Body of pancreas (tissue), 4 donors: ENCODE measurements around the gene CRYBG2.

Experiments
- CTCF ChIP-seq, 7 experiments: fragments of 450-650 bp in 4 of 7; fragments of 200-600 bp in 3 of 7; sonication (generic) in 3 of 7; IDR thresholded peaks; one replicate each; pipeline ENCODE4 v1.5.1; 2016 to 2019; ENCODE audit warnings: antibody characterized with exemption in 7 of 7
- POLR2A ChIP-seq, 3 donors: fragments of 450-650 bp; IDR thresholded peaks; one replicate each; pipeline ENCODE4 v1.6.1; 2016; ENCODE audit warnings: antibody characterized with exemption in 3 of 3, mild to moderate bottlenecking in 2 of 3

DNA sequence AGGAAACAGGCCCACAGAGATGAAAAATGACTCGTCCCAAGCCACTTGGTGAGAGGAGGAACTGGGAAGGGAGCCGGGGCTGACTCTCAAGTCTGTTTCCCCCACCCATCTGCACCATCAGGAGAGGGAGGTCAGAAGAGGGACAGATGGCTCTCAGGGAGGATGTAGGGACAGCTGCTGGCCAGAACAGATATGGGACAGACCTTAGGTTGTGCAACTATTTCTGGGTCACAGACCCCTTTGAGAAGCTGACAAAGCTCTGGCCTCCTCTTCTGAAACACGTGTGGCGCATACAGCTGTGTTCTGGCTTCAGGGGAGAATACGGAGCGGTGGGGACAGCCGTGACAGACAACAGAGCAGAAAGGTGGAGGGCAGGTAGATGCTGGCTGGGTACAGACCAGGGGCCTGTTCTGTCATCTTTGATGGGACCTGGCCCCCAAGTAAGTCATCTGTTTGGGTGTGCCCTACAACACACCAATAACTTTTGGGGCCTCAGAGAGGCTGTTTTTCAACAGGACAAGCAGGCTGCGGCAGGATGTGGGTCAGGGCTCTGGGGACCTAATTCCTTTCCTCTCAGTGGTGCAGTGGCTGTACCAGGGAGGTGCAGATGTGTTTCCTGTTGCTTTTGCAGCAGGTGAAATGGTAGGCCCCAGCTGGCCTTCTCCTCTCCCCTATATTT lies 66.8 kb downstream of the CRYBG2 start:
- TF ChIP-seq CTCF (IDR thresholded peaks at IDR 0.05) = no peak
- no peak for TF ChIP-seq POLR2A (IDR thresholded peaks at IDR 0.05)
